ENCODE results near the gene ERF.

The ERF gene

GRCh38 chr19:42250666-42251531, 4.0 kb downstream of the ERF start:
- no peak; the same call in 2 of the 3 replicates for ATAC-seq
- no peak for TF ChIP-seq SNAI2 (CRISPR knock-in tag; IDR thresholded peaks at IDR 0.05)
- no peak for TF ChIP-seq TSHZ2 (CRISPR knock-in tag; IDR thresholded peaks at IDR 0.05)
- no peak for TF ChIP-seq TCF4 (CRISPR knock-in tag; IDR thresholded peaks at IDR 0.05; ENCODE audit: borderline replicate concordance)
- TF ChIP-seq ZNF8 (CRISPR knock-in tag; IDR thresholded peaks at IDR 0.05) = no peak
- TF ChIP-seq ESRRG (CRISPR knock-in tag; IDR thresholded peaks at IDR 0.05) = no peak
- no peak for TF ChIP-seq CREB5 (CRISPR knock-in tag; IDR thresholded peaks at IDR 0.05; ENCODE audit: low read depth)
- TF ChIP-seq TOX (CRISPR knock-in tag; IDR thresholded peaks at IDR 0.05; ENCODE audit: borderline replicate concordance) = no peak
- TF ChIP-seq ZFP30 (CRISPR knock-in tag; IDR thresholded peaks at IDR 0.05) = no peak
- no peak for TF ChIP-seq CSRNP3 (CRISPR knock-in tag; IDR thresholded peaks at IDR 0.05)

GRCh38 chr19:42250183-42250665, 4.7 kb downstream of the ERF start:
- ATAC-seq = no peak
- TF ChIP-seq ARNTL (CRISPR knock-in tag; IDR thresholded peaks at IDR 0.05; ENCODE audit: borderline replicate concordance, low read depth) (no peak), ZNF8 (CRISPR knock-in tag; IDR thresholded peaks at IDR 0.05) (no peak)

GRCh38 chr19:42249769-42250168, 5.2 kb downstream of the ERF start:
- no peak for ATAC-seq
- TF ChIP-seq TOX (CRISPR knock-in tag; IDR thresholded peaks at IDR 0.05; ENCODE audit: borderline replicate concordance) = no peak
- TF ChIP-seq ZC3H10 (CRISPR knock-in tag; IDR thresholded peaks at IDR 0.05) = no peak
- no peak for TF ChIP-seq OSR1 (CRISPR knock-in tag; IDR thresholded peaks at IDR 0.05)
- no peak for TF ChIP-seq CREB5 (CRISPR knock-in tag; IDR thresholded peaks at IDR 0.05; ENCODE audit: low read depth)
- no peak for TF ChIP-seq PATZ1 (CRISPR knock-in tag; IDR thresholded peaks at IDR 0.05; ENCODE audit: borderline replicate concordance)
- TF ChIP-seq CSDC2 (CRISPR knock-in tag; IDR thresholded peaks at IDR 0.05) = no peak
- no peak for TF ChIP-seq ZNF70 (CRISPR knock-in tag; IDR thresholded peaks at IDR 0.05)
- TF ChIP-seq TSHZ2 (CRISPR knock-in tag; IDR thresholded peaks at IDR 0.05) = no peak
- no peak for TF ChIP-seq ARNTL (CRISPR knock-in tag; IDR thresholded peaks at IDR 0.05; ENCODE audit: borderline replicate concordance, low read depth)
- no peak for TF ChIP-seq TCF4 (CRISPR knock-in tag; IDR thresholded peaks at IDR 0.05; ENCODE audit: borderline replicate concordance)

All from SK-N-SH treated with all-trans-retinoic acid at 6 μM for 48 hours (cell line).